Thyroid gland (tissue), 4 donors: ENCODE data around the gene FAM149B1.

Source experiments
- POLR2A ChIP-seq, 2 donors: fragments of 450-650 bp; IDR thresholded peaks; one replicate each; pipeline ENCODE4 v1.6.1; 2017; ENCODE audit warnings: antibody characterized with exemption in 2 of 2, mild to moderate bottlenecking in 2 of 2, moderate library complexity in 1 of 2
- TF ChIP-seq, protein P1 (sequence below), 6 experiments: fragments of 200-600 bp in 3 of 6; fragments of 450-650 bp in 3 of 6; sonication (generic) in 3 of 6; IDR thresholded peaks; one replicate each; pipeline ENCODE4 v1.5.1; 2016 to 2019; ENCODE audit warnings: antibody characterized with exemption in 6 of 6, mild to moderate bottlenecking in 2 of 6, inconsistent platforms in 1 of 6, moderate library complexity in 1 of 6

GRCh38 chr10:73228247-73228646 is 60.3 kb downstream of the FAM149B1 start:
- TF ChIP-seq POLR2A (IDR thresholded peaks at IDR 0.05): no peak
- TF ChIP-seq, protein P1, sequence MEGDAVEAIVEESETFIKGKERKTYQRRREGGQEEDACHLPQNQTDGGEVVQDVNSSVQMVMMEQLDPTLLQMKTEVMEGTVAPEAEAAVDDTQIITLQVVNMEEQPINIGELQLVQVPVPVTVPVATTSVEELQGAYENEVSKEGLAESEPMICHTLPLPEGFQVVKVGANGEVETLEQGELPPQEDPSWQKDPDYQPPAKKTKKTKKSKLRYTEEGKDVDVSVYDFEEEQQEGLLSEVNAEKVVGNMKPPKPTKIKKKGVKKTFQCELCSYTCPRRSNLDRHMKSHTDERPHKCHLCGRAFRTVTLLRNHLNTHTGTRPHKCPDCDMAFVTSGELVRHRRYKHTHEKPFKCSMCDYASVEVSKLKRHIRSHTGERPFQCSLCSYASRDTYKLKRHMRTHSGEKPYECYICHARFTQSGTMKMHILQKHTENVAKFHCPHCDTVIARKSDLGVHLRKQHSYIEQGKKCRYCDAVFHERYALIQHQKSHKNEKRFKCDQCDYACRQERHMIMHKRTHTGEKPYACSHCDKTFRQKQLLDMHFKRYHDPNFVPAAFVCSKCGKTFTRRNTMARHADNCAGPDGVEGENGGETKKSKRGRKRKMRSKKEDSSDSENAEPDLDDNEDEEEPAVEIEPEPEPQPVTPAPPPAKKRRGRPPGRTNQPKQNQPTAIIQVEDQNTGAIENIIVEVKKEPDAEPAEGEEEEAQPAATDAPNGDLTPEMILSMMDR (IDR thresholded peaks at IDR 0.05): no peak
